H1 (cell line): ENCODE measurements around the gene PLEKHM1. TPM values are rescaled to one million over a fixed set of nuclear protein-coding genes. Genes with fewer than 3 reads are reported as not detected.

Experiments
- CTCF ChIA-PET: fragments of 300-600 bp; sonication (Branson Sonifier 250); formaldehyde crosslinking; loops from one replicate; lab custom pipeline; 2021; ENCODE audit not compliant: partially characterized antibody; lab: Charles Lee
- POLR2A ChIA-PET: fragments of 300-600 bp; sonication (Branson Sonifier 250); formaldehyde crosslinking; loops from one replicate; lab custom pipeline; 2021; ENCODE audit warnings: inconsistent platforms; ENCODE audit not compliant: partially characterized antibody; lab: Charles Lee
- DNase-seq, 2 experiments: peaks; one replicate each; pipeline versions ENCODE4 v3.0.0 to v3.0.0-alpha.2; 2010 to 2022; ENCODE audit warnings: low spot score in 2 of 2, low read depth in 1 of 2, mixed read lengths in 1 of 2
- FAIRE-seq: peaks from 2 replicates; lab custom pipeline; 2011; peaks lifted over from hg19 to GRCh38; lab: Jason Lieb, UNC
- H2AFZ ChIP-seq: 2 replicates; pipeline ENCODE4 v1.8.1; 2012; ENCODE audit warnings: low read length, inconsistent platforms
- H2AK5ac ChIP-seq: 2 replicates; pipeline ENCODE4 v1.6.1; 2013; ENCODE audit warnings: low read depth, low read length
- H2BK120ac ChIP-seq: replicated peaks from 2 replicates; pipeline ENCODE3; 2013; ENCODE audit warnings: low read depth, low read length, inconsistent platforms
- H2BK12ac ChIP-seq: 2 replicates; pipeline ENCODE4 v1.6.1; 2013; ENCODE audit warnings: low read depth, low read length
- H2BK15ac ChIP-seq: 2 replicates; pipeline ENCODE4 v1.6.1; 2013; ENCODE audit warnings: low read length
- H2BK20ac ChIP-seq: 2 replicates; pipeline ENCODE4 v1.6.1; 2013; ENCODE audit warnings: low read length
- H2BK5ac ChIP-seq: 2 replicates; pipeline ENCODE4 v1.6.1; 2013; ENCODE audit warnings: low read depth, low read length
- H3K14ac ChIP-seq: 2 replicates; pipeline ENCODE4 v1.6.1; 2013; ENCODE audit warnings: inconsistent platforms; ENCODE audit not compliant: insufficient read length
- H3K18ac ChIP-seq: 2 replicates; pipeline ENCODE4 v1.6.1; 2013; ENCODE audit warnings: low read length; ENCODE audit errors: extremely low read depth
- H3K23ac ChIP-seq: 2 replicates; pipeline ENCODE4 v1.6.1; 2013; ENCODE audit warnings: inconsistent platforms; ENCODE audit not compliant: insufficient read length
- H3K23me2 ChIP-seq: 2 replicates; pipeline ENCODE4 v1.6.1; 2013; ENCODE audit warnings: low read depth, low read length
- H3K27ac ChIP-seq: 2 replicates; pipeline ENCODE4 v1.6.1; 2011; ENCODE audit warnings: low read depth, low read length, inconsistent platforms
- H3K27me3 ChIP-seq, 4 experiments: replicated peaks in 1 of 4; 1 replicate in 1 of 4; 2 replicates in 3 of 4; pipeline versions ENCODE4 v1.6.1 to v1.8.1; 2011 to 2013; ENCODE audit warnings: low read length in 3 of 4, mild to moderate bottlenecking in 3 of 4, inconsistent platforms in 2 of 4, mixed read lengths in 2 of 4, moderate library complexity in 1 of 4; ENCODE audit not compliant: control insufficient read depth in 3 of 4, insufficient read depth in 3 of 4; ENCODE audit errors: extremely low read depth in 1 of 4
- H3K36me3 ChIP-seq, 4 experiments: 2 replicates each; pipeline versions ENCODE4 v1.6.1 to v1.8.1; 2011 to 2013; ENCODE audit warnings: mild to moderate bottlenecking in 4 of 4, low read length in 3 of 4, moderate library complexity in 2 of 4, control low read depth in 1 of 4, inconsistent platforms in 1 of 4; ENCODE audit not compliant: insufficient read depth in 4 of 4, control insufficient read depth in 2 of 4
- H3K4ac ChIP-seq: replicated peaks from 2 replicates; pipeline ENCODE3; 2013; ENCODE audit warnings: low read length, low read depth, mixed read lengths, inconsistent platforms; ENCODE audit not compliant: insufficient read length
- H3K4me1 ChIP-seq, 4 experiments: replicated peaks in 1 of 4; 1 replicate in 1 of 4; 2 replicates in 3 of 4; pipeline versions ENCODE4 v1.6.1 to v1.8.1; 2011 to 2013; ENCODE audit warnings: low read length in 3 of 4, inconsistent platforms in 2 of 4, mixed read lengths in 1 of 4; ENCODE audit not compliant: insufficient read depth in 4 of 4, control insufficient read depth in 3 of 4
- H3K4me2 ChIP-seq, 2 experiments: 2 replicates each; pipeline versions ENCODE4 v1.6.1 to v1.8.1; 2011 to 2013; ENCODE audit warnings: low read depth in 2 of 2, low read length in 2 of 2, control low read depth in 1 of 2, inconsistent platforms in 1 of 2, mild to moderate bottlenecking in 1 of 2; ENCODE audit not compliant: insufficient read depth in 1 of 2
- H3K4me3 ChIP-seq, 4 experiments: fragments of 200-600, 300-600 bp in 1 of 4; sonication (generic), shearing (Covaris generic), sonication (Bioruptor Twin) in 1 of 4; 2 replicates each; pipeline versions ENCODE4 v1.5.1 to v1.8.1; 2011 to 2016; ENCODE audit warnings: low read length in 4 of 4, low read depth in 3 of 4, control low read depth in 2 of 4, inconsistent platforms in 2 of 4, mild to moderate bottlenecking in 2 of 4, mixed read lengths in 1 of 4, moderate library complexity in 1 of 4; ENCODE audit not compliant: insufficient read depth in 2 of 4; ENCODE audit errors: extremely low read depth in 1 of 4
- H3K56ac ChIP-seq: replicated peaks from 2 replicates; pipeline ENCODE3; 2013; ENCODE audit warnings: low read depth, mild to moderate bottlenecking, mixed read lengths, low read length, inconsistent platforms; ENCODE audit not compliant: insufficient read length
- H3K79me1 ChIP-seq: 2 replicates; pipeline ENCODE4 v1.6.1; 2013; ENCODE audit warnings: low read depth, low read length, control low read depth
- H3K79me2 ChIP-seq, 2 experiments: 2 replicates each; pipeline versions ENCODE4 v1.6.1 to v1.8.1; 2012 to 2013; ENCODE audit warnings: low read length in 2 of 2, mild to moderate bottlenecking in 2 of 2, inconsistent platforms in 1 of 2; ENCODE audit not compliant: insufficient read depth in 2 of 2, control insufficient read depth in 1 of 2
- H3K9ac ChIP-seq, 4 experiments: replicated peaks in 1 of 4; 1 replicate in 1 of 4; 2 replicates in 3 of 4; pipeline versions ENCODE4 v1.6.1 to v1.8.1; 2011 to 2013; ENCODE audit warnings: low read depth in 3 of 4, low read length in 3 of 4, control low read depth in 2 of 4, mild to moderate bottlenecking in 2 of 4, moderate library complexity in 2 of 4, inconsistent platforms in 1 of 4; ENCODE audit errors: extremely low read depth in 1 of 4
- H3K9me3 ChIP-seq, 2 experiments: 2 replicates each; pipeline versions ENCODE4 v1.6.1 to v1.8.1; 2012 to 2013; ENCODE audit warnings: mild to moderate bottlenecking in 2 of 2, moderate library complexity in 2 of 2, control low read depth in 1 of 2, inconsistent platforms in 1 of 2, low read depth in 1 of 2, low read length in 1 of 2, mixed read lengths in 1 of 2; ENCODE audit not compliant: insufficient read depth in 2 of 2
- H4K20me1 ChIP-seq, 2 experiments: replicated peaks in 1 of 2; 2 replicates each; pipeline versions ENCODE3 to v1.8.1; 2011 to 2013; ENCODE audit warnings: inconsistent platforms in 2 of 2, low read length in 2 of 2, mild to moderate bottlenecking in 1 of 2; ENCODE audit not compliant: insufficient read depth in 2 of 2, control insufficient read depth in 1 of 2
- H4K5ac ChIP-seq: 2 replicates; pipeline ENCODE4 v1.6.1; 2013; ENCODE audit warnings: low read length, low read depth, mixed read lengths, inconsistent platforms; ENCODE audit not compliant: insufficient read length
- H4K8ac ChIP-seq: 2 replicates; pipeline ENCODE4 v1.8.0; 2013; ENCODE audit warnings: mild to moderate bottlenecking, moderate library complexity, low read length, inconsistent platforms; ENCODE audit not compliant: insufficient read depth; ENCODE audit errors: extremely low read depth
- H4K91ac ChIP-seq: replicated peaks from 2 replicates; pipeline ENCODE3; 2013; ENCODE audit warnings: low read length, mixed read lengths, inconsistent platforms; ENCODE audit not compliant: insufficient read length
- CEBPB ChIP-seq: IDR thresholded peaks from 2 replicates; pipeline ENCODE4 v1.6.1; 2012; ENCODE audit warnings: low read depth, low read length
- RAD21 ChIP-seq, 2 experiments: IDR thresholded peaks in 1 of 2; conservative IDR thresholded peaks in 1 of 2; 2 replicates each; pipeline ENCODE4 v1.6.1; 2011; ENCODE audit warnings: low read depth in 2 of 2, low read length in 2 of 2, improper control_type of control experiment in 1 of 2, inconsistent platforms in 1 of 2, mild to moderate bottlenecking in 1 of 2, moderate library complexity in 1 of 2
- RBBP5 ChIP-seq: IDR thresholded peaks from 2 replicates; pipeline ENCODE4 v1.7.1; 2012; ENCODE audit warnings: low read depth, mild to moderate bottlenecking, inconsistent platforms, low read length, moderate library complexity, borderline replicate concordance
- WGBS, 2 experiments: shearing (Covaris generic) in 1 of 2; methylation state at CpG; one replicate each; pipeline versions ENCODE4 v1.1.6 to v1.1.7; 2013 to 2015; ENCODE audit warnings: low lambda C conversion rate in 2 of 2, mixed read lengths in 2 of 2, inconsistent platforms in 1 of 2, low coverage in 1 of 2, missing lambda C conversion rate in 1 of 2; ENCODE audit not compliant: insufficient replicate concordance in 2 of 2, insufficient coverage in 1 of 2, insufficient read length in 1 of 2; ENCODE audit errors: extremely low coverage in 1 of 2, missing lambda C conversion rate in 1 of 2; 5-methylcytosine and 5-hydroxymethylcytosine counted together
- polyA plus RNA-seq, 7 experiments: library from polyadenylated mRNA; depleted of rRNA in 3 of 7; stranded (reverse) in 5 of 7; unstranded in 2 of 7; fragments of >200 nt in 5 of 7; fragments of 200-250 nt in 2 of 7; gene quantifications; 1 replicate in 5 of 7; 2 replicates in 1 of 7; 4 replicates in 1 of 7; pipeline versions ENCODE4 v1.2.1 to v1.2.3, GENCODE V29; 2011 to 2013; ENCODE audit warnings: missing spikeins in 2 of 7, mixed read lengths in 2 of 7
- total RNA-seq: library from RNA; stranded (reverse); fragmentation: NEBNext Ultra II Directional; extraction: Animal tissue kit (Norgen Biotek cat#: 25700); gene quantifications from 2 replicates; pipeline ENCODE4 v1.2.1, GENCODE V29; 2021
- TF ChIP-seq, protein P1 (sequence below): IDR thresholded peaks from 2 replicates; pipeline ENCODE4 v1.6.1; 2011; ENCODE audit warnings: low read depth, mild to moderate bottlenecking, low read length; ENCODE audit not compliant: insufficient read depth

PLEKHM1 gene
- total and polyA plus RNA-seq, 2 of the 8 experiments (the other 6 are each of a cell fraction or from before 2014, with no cell fraction given), result 7.6 to 17.9 TPM

- Histone ChIP-seq H3K23me2 (peaks cover 2% of the 10 kb centered on the region; the same call in 1 of the 2 replicates), H2BK120ac (no peak overlapping the region), H3K79me2 (no peaks in the 10 kb centered on the region), H2BK15ac (no peak overlapping the region; the same call in 1 of the 2 replicates), H4K20me1 (no peaks in the 10 kb centered on the region), H3K18ac (no peak overlapping the region; the same call in 1 of the 2 replicates), H3K4me1 (peaks cover 0 to 21% (median 10%) of the 10 kb centered on the region in 4 experiments; a peak in 5 of 7 replicates), H3K4me3 (no peak overlapping the region), H4K5ac (no peak overlapping the region), H3K36me3 (no peaks in the 10 kb centered on the region), H3K23ac (no peak overlapping the region), H4K91ac (peak overlapping the region; percentile 40), H3K14ac (no peak overlapping the region), H3K27ac (no peak overlapping the region), H3K4me2 (peak overlapping the region in 1 of 2 experiments; percentile 4; a peak in 1 of 4 replicates), H2AFZ (no peak overlapping the region), H3K56ac (no peak overlapping the region), H2BK20ac (no peak overlapping the region), H2BK12ac (peak overlapping the region; percentile 68; the same call in 1 of the 2 replicates), H2BK5ac (peak overlapping the region; percentile 60; the same call in 1 of the 2 replicates), H3K27me3 (no peaks in the 10 kb centered on the region), H4K8ac (no peak overlapping the region), H3K9ac (0 out of 7 replicates have a peak overlapping the region, but pooled peaks of 1 of the 4 experiments have one; percentile 28), H3K79me1 (peaks cover 6% of the 10 kb centered on the region; the same call in 1 of the 2 replicates), H2AK5ac (no peak overlapping the region; the same call in 1 of the 2 replicates), H3K4ac (no peak overlapping the region)
- FAIRE-seq (no peak), DNase-seq (no peak)
- 86% methylated on average over 22 of the region's 24 CpGs; no CpG with 5 or more reads in 1 of the 2 experiments for WGBS, 2 experiments
- CTCF ChIA-PET, result interaction anchor here (0.5 to 4.8 kb wide), 7 partner anchors 13 to 47 kb away, joined by 3 to 39 read pairs (median 5); no protein-coding TSS in a partner anchor
- POLR2A ChIA-PET, result interaction anchor here (0.8 to 1.0 kb wide), 2 partner anchors 15 to 19 kb away, joined by 3 read pairs; no protein-coding TSS in a partner anchor
- TF ChIP-seq RBBP5 (no peak), RAD21 (IDR thresholded peaks at IDR 0.05 in 1 of 2, conservative IDR thresholded peaks at IDR 0.05 in 1 of 2; ENCODE audit: low read depth in 2 of 2, low read length in 2 of 2) (no peak), CEBPB (no peak)
- TF ChIP-seq, protein P1, sequence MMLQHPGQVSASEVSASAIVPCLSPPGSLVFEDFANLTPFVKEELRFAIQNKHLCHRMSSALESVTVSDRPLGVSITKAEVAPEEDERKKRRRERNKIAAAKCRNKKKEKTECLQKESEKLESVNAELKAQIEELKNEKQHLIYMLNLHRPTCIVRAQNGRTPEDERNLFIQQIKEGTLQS, result no peak
- TF ChIP-seq, all 59 proteins: peak for 0
- H3K9me3 ChIP-seq, result no peaks in the 10 kb centered on the region
Measured at GRCh38 chr17:45410144-45411091, 80.1 kb downstream of the PLEKHM1 start.
